Measurements from ENCODE around the gene SEMA4B.
"Not testable (repeated sequence)": the region's sequence is repeated elsewhere in the genome, so short reads cannot be mapped to it uniquely, and the experiment has no call there.

The SEMA4B gene

DNA sequence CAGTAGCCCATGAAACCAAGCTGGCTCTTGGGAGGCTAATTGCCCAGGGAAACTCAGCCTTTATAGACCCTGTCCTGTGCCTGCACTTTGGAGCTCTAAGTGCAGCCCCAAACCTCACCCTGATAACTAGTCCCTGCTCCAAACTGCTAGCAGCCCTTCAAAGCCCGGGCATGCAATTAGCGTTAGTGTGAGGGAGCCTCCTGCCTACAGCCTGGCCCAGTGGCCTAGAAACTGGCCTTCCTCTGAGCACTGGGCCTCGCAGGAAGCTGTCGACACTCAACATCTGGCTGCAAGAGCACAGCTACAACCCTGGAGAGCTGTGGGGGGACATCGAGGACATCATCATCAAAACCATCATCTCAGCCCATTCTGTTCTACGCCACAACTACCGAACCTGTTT lies 56.6 kb downstream of the SEMA4B start:
- no peak for DNase-seq (ENCODE audit: extremely low read depth, insufficient read length)
- Histone ChIP-seq H3K27me3 (replicated peaks; ENCODE audit: control insufficient read depth, insufficient read depth, low read length) (no peaks in the 10 kb centered on the region; the same call in 1 of the 2 replicates), H3K36me3 (ENCODE audit: control insufficient read depth, insufficient read depth, low read length) (no peaks in the 10 kb centered on the region), H3K4me3 (replicated peaks; ENCODE audit: low read depth, low read length) (no peak overlapping the region)
- TF ChIP-seq, protein P1, sequence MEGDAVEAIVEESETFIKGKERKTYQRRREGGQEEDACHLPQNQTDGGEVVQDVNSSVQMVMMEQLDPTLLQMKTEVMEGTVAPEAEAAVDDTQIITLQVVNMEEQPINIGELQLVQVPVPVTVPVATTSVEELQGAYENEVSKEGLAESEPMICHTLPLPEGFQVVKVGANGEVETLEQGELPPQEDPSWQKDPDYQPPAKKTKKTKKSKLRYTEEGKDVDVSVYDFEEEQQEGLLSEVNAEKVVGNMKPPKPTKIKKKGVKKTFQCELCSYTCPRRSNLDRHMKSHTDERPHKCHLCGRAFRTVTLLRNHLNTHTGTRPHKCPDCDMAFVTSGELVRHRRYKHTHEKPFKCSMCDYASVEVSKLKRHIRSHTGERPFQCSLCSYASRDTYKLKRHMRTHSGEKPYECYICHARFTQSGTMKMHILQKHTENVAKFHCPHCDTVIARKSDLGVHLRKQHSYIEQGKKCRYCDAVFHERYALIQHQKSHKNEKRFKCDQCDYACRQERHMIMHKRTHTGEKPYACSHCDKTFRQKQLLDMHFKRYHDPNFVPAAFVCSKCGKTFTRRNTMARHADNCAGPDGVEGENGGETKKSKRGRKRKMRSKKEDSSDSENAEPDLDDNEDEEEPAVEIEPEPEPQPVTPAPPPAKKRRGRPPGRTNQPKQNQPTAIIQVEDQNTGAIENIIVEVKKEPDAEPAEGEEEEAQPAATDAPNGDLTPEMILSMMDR (IDR thresholded peaks at IDR 0.05; ENCODE audit: insufficient read depth, low read length, poor library complexity, severe bottlenecking) = no peak

DNA sequence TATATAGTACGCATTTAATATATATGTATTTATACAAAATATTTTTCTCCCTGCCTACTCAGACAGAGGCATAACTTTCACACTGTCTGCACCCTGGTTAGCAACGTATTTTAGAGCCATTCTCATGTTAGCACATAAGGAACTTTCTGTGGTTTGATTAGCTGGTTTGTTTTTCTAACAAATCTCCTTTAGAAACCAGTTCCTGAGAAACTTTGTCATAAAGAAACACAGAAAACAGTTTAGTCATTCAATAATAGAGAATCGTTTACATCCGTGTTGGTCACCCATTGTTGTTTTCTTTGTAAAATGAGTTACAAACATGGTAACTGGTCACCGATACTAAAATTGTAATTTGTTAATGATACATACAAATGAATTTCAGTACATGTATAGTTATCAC lies 58.4 kb downstream of the SEMA4B start:
- no peaks in the 10 kb centered on the region for H3K36me3 ChIP-seq (ENCODE audit: control insufficient read depth, insufficient read depth, low read length)
- no peak overlapping the region for H3K4me3 ChIP-seq (replicated peaks; ENCODE audit: low read depth, low read length)
- DNase-seq (ENCODE audit: extremely low read depth, insufficient read length) = peak; percentile 61
- TF ChIP-seq, protein P1 (IDR thresholded peaks at IDR 0.05; ENCODE audit: insufficient read depth, low read length, poor library complexity, severe bottlenecking) = no peak
- H3K27me3 ChIP-seq (replicated peaks; ENCODE audit: control insufficient read depth, insufficient read depth, low read length) = no peaks in the 10 kb centered on the region

DNA sequence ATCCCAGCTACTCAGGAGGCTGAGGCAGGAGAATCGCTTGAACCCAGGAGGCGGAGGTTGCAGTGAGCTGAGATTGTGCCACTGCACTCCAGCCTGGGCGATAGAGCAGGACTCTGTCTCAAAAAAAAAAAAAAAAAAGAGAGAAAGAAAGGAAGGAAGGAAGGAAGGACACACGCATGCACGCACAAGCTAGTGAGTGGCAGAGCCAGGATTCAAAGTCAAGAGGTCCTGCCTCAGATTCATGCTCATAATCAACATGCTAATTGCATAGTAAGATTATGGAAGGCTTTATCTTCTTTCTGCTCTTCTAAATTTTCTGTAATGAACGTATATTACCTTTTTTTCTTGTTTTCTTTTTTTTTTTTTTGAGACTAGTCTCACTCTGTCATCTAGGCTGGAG lies 59.6 kb downstream of the SEMA4B start:
- not testable (repeated sequence) for H3K27me3 ChIP-seq (replicated peaks; ENCODE audit: control insufficient read depth, insufficient read depth, low read length); H3K4me3 ChIP-seq (replicated peaks; ENCODE audit: low read depth, low read length); H3K36me3 ChIP-seq (ENCODE audit: control insufficient read depth, insufficient read depth, low read length); DNase-seq (ENCODE audit: extremely low read depth, insufficient read length)

DNA sequence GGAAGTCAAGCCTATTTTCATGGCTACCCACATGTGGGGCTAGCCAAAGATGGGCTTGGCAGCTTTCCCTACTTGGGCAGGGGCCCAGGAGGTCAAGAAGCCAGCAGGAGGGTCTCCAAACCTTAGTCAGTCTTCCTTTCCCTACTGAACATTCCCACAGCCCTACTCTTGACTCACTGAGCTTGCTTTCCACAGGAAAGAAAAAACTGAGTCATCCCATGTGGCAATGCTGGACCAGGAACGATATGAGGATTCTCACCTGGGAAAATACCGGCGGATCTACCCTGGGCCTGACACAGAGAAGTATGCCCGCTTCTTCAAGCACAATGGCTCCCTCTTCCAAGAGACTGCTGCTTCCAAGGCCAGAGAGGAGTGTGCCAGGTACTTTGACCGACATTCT lies 60.7 kb downstream of the SEMA4B start:
- no peak overlapping the region for H3K4me3 ChIP-seq (replicated peaks; ENCODE audit: low read depth, low read length)
- DNase-seq (ENCODE audit: extremely low read depth, insufficient read length) = no peak
- no peaks in the 10 kb centered on the region for H3K36me3 ChIP-seq (ENCODE audit: control insufficient read depth, insufficient read depth, low read length)
- no peaks in the 10 kb centered on the region for H3K27me3 ChIP-seq (replicated peaks; ENCODE audit: control insufficient read depth, insufficient read depth, low read length)
- TF ChIP-seq, protein P1 (IDR thresholded peaks at IDR 0.05; ENCODE audit: insufficient read depth, low read length, poor library complexity, severe bottlenecking) = no peak

DNA sequence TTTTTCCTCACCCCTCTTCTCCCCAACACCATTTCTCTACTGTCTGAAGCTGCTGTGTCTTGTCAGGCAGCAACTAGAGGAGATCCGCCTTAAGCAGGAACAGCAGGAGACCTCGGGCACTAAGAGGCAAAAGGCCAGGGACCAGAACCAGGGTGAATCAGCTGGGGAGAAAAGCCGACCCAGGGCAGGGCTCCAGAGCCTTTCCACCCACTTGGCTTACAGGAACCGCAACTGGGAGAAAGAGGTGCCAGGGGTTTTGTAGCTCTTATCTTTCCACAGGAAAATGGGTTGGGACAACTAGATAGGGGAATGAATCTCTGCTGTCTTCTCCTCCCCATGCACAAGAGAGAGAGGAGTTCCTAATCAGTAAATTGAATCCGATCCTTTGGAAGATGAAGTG lies 61.3 kb downstream of the SEMA4B start:
- TF ChIP-seq, protein P1 (IDR thresholded peaks at IDR 0.05; ENCODE audit: insufficient read depth, low read length, poor library complexity, severe bottlenecking) = no peak
- no peaks in the 10 kb centered on the region for H3K36me3 ChIP-seq (ENCODE audit: control insufficient read depth, insufficient read depth, low read length)
- H3K27me3 ChIP-seq (replicated peaks; ENCODE audit: control insufficient read depth, insufficient read depth, low read length) = no peaks in the 10 kb centered on the region
- no peak for DNase-seq (ENCODE audit: extremely low read depth, insufficient read length)
- no peak overlapping the region for H3K4me3 ChIP-seq (replicated peaks; ENCODE audit: low read depth, low read length)

DNA sequence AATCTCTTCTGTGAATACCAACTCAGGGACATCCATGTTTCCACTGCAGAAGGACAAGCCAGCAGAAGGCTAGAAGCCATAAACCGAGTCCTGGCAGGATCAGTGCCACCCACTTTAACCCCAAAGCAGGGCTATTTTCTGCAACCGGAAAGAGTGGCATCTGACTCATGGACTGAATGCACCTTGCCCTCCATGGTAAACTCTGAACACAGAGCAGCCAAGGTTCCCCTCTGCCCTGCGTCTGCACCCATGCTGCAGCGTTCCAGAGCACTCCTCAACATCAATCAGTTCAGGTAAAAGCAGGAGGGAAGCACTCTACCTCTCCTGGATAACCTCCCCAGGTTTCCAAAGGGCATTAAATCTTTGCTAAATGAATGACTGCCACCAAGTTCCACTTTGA lies 63.5 kb downstream of the SEMA4B start:
- no peaks in the 10 kb centered on the region for H3K27me3 ChIP-seq (replicated peaks; ENCODE audit: control insufficient read depth, insufficient read depth, low read length)
- TF ChIP-seq, protein P1 (IDR thresholded peaks at IDR 0.05; ENCODE audit: insufficient read depth, low read length, poor library complexity, severe bottlenecking) = no peak
- H3K36me3 ChIP-seq (ENCODE audit: control insufficient read depth, insufficient read depth, low read length) = no peaks in the 10 kb centered on the region; the same call in 1 of the 2 replicates
- peak overlapping the region; percentile 91 for H3K4me3 ChIP-seq (replicated peaks; ENCODE audit: low read depth, low read length)
- DNase-seq (ENCODE audit: extremely low read depth, insufficient read length) = no peak
